ENCODE results near the gene RGS12. TPM values are rescaled to one million over a fixed set of nuclear protein-coding genes. Genes with fewer than 3 reads are reported as not detected.

RGS12 gene
- total and polyA plus RNA-seq, 3 experiments from 2014 or later: 2.3 to 3.0 (median 2.4) TPM

GRCh38 chr4:3290889-3291321 is 1.9 kb upstream of the RGS12 start:
- CTCF ChIA-PET: interaction anchor here (1.2 to 1.3 kb wide), 2 partner anchors 35 to 48 kb away, joined by 3 to 4 read pairs; no protein-coding TSS in a partner anchor
- Histone ChIP-seq H3K4me1 (ENCODE audit: insufficient read depth, low read length) (peaks cover 6% of the 10 kb centered on the region), H3K9me3 (ENCODE audit: low read length) (no peaks in the 10 kb centered on the region), H3K36me3 (ENCODE audit: insufficient read depth, low read length) (no peaks in the 10 kb centered on the region), H3K4me3 (ENCODE audit: low read length) (no peak overlapping the region), H3K27me3 (ENCODE audit: insufficient read depth, low read length, poor library complexity, severe bottlenecking) (peaks cover 7% of the 10 kb centered on the region), H3K27ac (ENCODE audit: low read depth, low read length) (no peak overlapping the region)
- Mint-ChIP-seq H3K9me3 (no peaks in the 10 kb centered on the region), H3K27ac (peak overlapping the region in 1 of 8 donors; percentile 3), H3K4me1 (peaks cover 14% of the 10 kb centered on the region in 3 donors), H3K27me3 (peaks cover 12 to 29% of the 10 kb centered on the region in 2 donors), H3K4me3 (peak overlapping the region in 6 of 7 donors; percentile 37 to 94 (median 54)), H3K36me3 (peaks cover 0 to 2% (median 0%) of the 10 kb centered on the region in 3 donors)
- no peak for DNase-seq
- POLR2A ChIA-PET: no interaction called here

GRCh38 chr4:3291411-3291968 is 1.3 kb upstream of the RGS12 start:
- Mint-ChIP-seq H3K27ac (peak overlapping the region in 7 of 8 donors; percentile 66 to 94 (median 80)), H3K4me1 (peaks cover 14% of the 10 kb centered on the region in 3 donors), H3K27me3 (peaks cover 10 to 29% of the 10 kb centered on the region in 2 donors), H3K4me3 (peak overlapping the region; percentile 85 to 95 (median 91)), H3K9me3 (no peaks in the 10 kb centered on the region), H3K36me3 (peaks cover 0 to 2% (median 0%) of the 10 kb centered on the region in 3 donors)
- H3K27me3 ChIP-seq (ENCODE audit: insufficient read depth, low read length, poor library complexity, severe bottlenecking): peaks cover 7% of the 10 kb centered on the region
- POLR2A ChIA-PET: no interaction called here
- CTCF ChIA-PET: interaction anchor here (1.2 to 1.3 kb wide), 2 partner anchors 35 to 48 kb away, joined by 3 to 4 read pairs; no protein-coding TSS in a partner anchor
- H3K27ac ChIP-seq (ENCODE audit: low read depth, low read length): no peak overlapping the region
- no peaks in the 10 kb centered on the region for H3K36me3 ChIP-seq (ENCODE audit: insufficient read depth, low read length)
- peaks cover 6% of the 10 kb centered on the region for H3K4me1 ChIP-seq (ENCODE audit: insufficient read depth, low read length)
- peak overlapping the region; percentile 61 for H3K4me3 ChIP-seq (ENCODE audit: low read length)
- DNase-seq: no peak
- H3K9me3 ChIP-seq (ENCODE audit: low read length): no peaks in the 10 kb centered on the region

GRCh38 chr4:3291969-3292570 is 751 bp upstream of the RGS12 start:
- H3K4me1 ChIP-seq (ENCODE audit: insufficient read depth, low read length): peaks cover 6% of the 10 kb centered on the region
- ChIA-PET CTCF (interaction anchor here (1.3 kb wide), 1 partner anchor 36 kb away, joined by 3 read pairs; no protein-coding TSS in a partner anchor), POLR2A (no interaction called here)
- Mint-ChIP-seq H3K27me3 (peaks cover 10 to 25% of the 10 kb centered on the region in 2 donors), H3K4me1 (peaks cover 14% of the 10 kb centered on the region in 3 donors), H3K4me3 (peak overlapping the region; percentile 85 to 95 (median 91)), H3K27ac (peak overlapping the region in 7 of 8 donors; percentile 66 to 94 (median 80)), H3K36me3 (peaks cover 0 to 2% (median 0%) of the 10 kb centered on the region in 3 donors), H3K9me3 (no peaks in the 10 kb centered on the region)
- no peaks in the 10 kb centered on the region for H3K36me3 ChIP-seq (ENCODE audit: insufficient read depth, low read length)
- H3K4me3 ChIP-seq (ENCODE audit: low read length): peak overlapping the region; percentile 61
- peaks cover 7% of the 10 kb centered on the region for H3K27me3 ChIP-seq (ENCODE audit: insufficient read depth, low read length, poor library complexity, severe bottlenecking)
- peak in 2 of 5 donors; percentile 14 to 21 for DNase-seq
- H3K27ac ChIP-seq (ENCODE audit: low read depth, low read length): no peak overlapping the region
- no peaks in the 10 kb centered on the region for H3K9me3 ChIP-seq (ENCODE audit: low read length)

GRCh38 chr4:3293401-3294391 is 875 bp downstream of the RGS12 start:
- Mint-ChIP-seq H3K27me3 (peaks cover 11 to 18% of the 10 kb centered on the region in 2 donors), H3K4me1 (peaks cover 14 to 16% (median 14%) of the 10 kb centered on the region in 3 donors), H3K9me3 (peaks cover 0 to 2% (median 0%) of the 10 kb centered on the region in 5 donors), H3K36me3 (peaks cover 0 to 2% (median 0%) of the 10 kb centered on the region in 3 donors), H3K27ac (peak overlapping the region in 6 of 8 donors; percentile 20 to 99 (median 51)), H3K4me3 (peak overlapping the region; percentile 76 to 92 (median 78))
- ChIA-PET POLR2A (no interaction called here), CTCF (no interaction called here)
- peak in 2 of 5 donors; percentile 14 to 22 for DNase-seq
- H3K27ac ChIP-seq (ENCODE audit: low read depth, low read length): peak overlapping the region; percentile 54
- H3K4me3 ChIP-seq (ENCODE audit: low read length): peak overlapping the region; percentile 61
- peaks cover 7% of the 10 kb centered on the region for H3K27me3 ChIP-seq (ENCODE audit: insufficient read depth, low read length, poor library complexity, severe bottlenecking)
- no peaks in the 10 kb centered on the region for H3K36me3 ChIP-seq (ENCODE audit: insufficient read depth, low read length)
- peaks cover 6% of the 10 kb centered on the region for H3K4me1 ChIP-seq (ENCODE audit: insufficient read depth, low read length)
- H3K9me3 ChIP-seq (ENCODE audit: low read length): no peaks in the 10 kb centered on the region

- ChIA-PET CTCF (no interaction called here), POLR2A (no interaction called here)
- H3K9me3 Mint-ChIP-seq: peaks cover 0 to 2% (median 0%) of the 10 kb centered on the region in 5 donors
- no peaks in the 10 kb centered on the region for H3K9me3 ChIP-seq (ENCODE audit: low read length)
- no peaks in the 10 kb centered on the region for H3K36me3 ChIP-seq (ENCODE audit: insufficient read depth, low read length)
- peaks cover 9 to 12% of the 10 kb centered on the region in 2 donors for H3K27me3 Mint-ChIP-seq
- H3K4me3 ChIP-seq (ENCODE audit: low read length): no peak overlapping the region
- H3K36me3 Mint-ChIP-seq: peaks cover 0 to 2% (median 0%) of the 10 kb centered on the region in 3 donors
- DNase-seq: no peak
- peaks cover 14 to 25% (median 16%) of the 10 kb centered on the region in 3 donors for H3K4me1 Mint-ChIP-seq
- peak overlapping the region in 6 of 7 donors; percentile 53 to 92 (median 81) for H3K4me3 Mint-ChIP-seq
- H3K27ac Mint-ChIP-seq: peak overlapping the region in 2 of 8 donors; percentile 38 to 72
- peaks cover 7% of the 10 kb centered on the region for H3K27me3 ChIP-seq (ENCODE audit: insufficient read depth, low read length, poor library complexity, severe bottlenecking)
- H3K4me1 ChIP-seq (ENCODE audit: insufficient read depth, low read length): peaks cover 6% of the 10 kb centered on the region
- H3K27ac ChIP-seq (ENCODE audit: low read depth, low read length): no peak overlapping the region
Measured at GRCh38 chr4:3294401-3295241, 1.8 kb downstream of the RGS12 start.

- Mint-ChIP-seq H3K27ac (peak overlapping the region in 1 of 8 donors; percentile 27), H3K9me3 (peaks cover 0 to 2% (median 0%) of the 10 kb centered on the region in 5 donors), H3K4me1 (peaks cover 14 to 26% (median 21%) of the 10 kb centered on the region in 3 donors), H3K36me3 (peaks cover 0 to 2% (median 0%) of the 10 kb centered on the region in 3 donors), H3K4me3 (peak overlapping the region in 2 of 7 donors; percentile 21 to 78), H3K27me3 (peaks cover 3 to 7% of the 10 kb centered on the region in 2 donors)
- no peaks in the 10 kb centered on the region for H3K36me3 ChIP-seq (ENCODE audit: insufficient read depth, low read length)
- CTCF ChIA-PET: interaction anchor here (0.9 kb wide), 2 partner anchors 42 to 50 kb away, joined by 3 read pairs; no protein-coding TSS in a partner anchor
- DNase-seq: no peak
- H3K4me1 ChIP-seq (ENCODE audit: insufficient read depth, low read length): peaks cover 6% of the 10 kb centered on the region
- H3K27ac ChIP-seq (ENCODE audit: low read depth, low read length): no peak overlapping the region
- no peak overlapping the region for H3K4me3 ChIP-seq (ENCODE audit: low read length)
- no peaks in the 10 kb centered on the region for H3K27me3 ChIP-seq (ENCODE audit: insufficient read depth, low read length, poor library complexity, severe bottlenecking)
- no peaks in the 10 kb centered on the region for H3K9me3 ChIP-seq (ENCODE audit: low read length)
- POLR2A ChIA-PET: interaction anchor here (0.5 to 0.6 kb wide), 2 partner anchors 14 to 692 kb away, joined by 4 to 10 read pairs; no protein-coding TSS in a partner anchor
Measured at GRCh38 chr4:3295837-3296624, 3.2 kb downstream of the RGS12 start.
